Right lobe of liver (tissue), 6 donors: Measurements from ENCODE around the gene CFAP92. TPM values are rescaled to one million over a fixed set of nuclear protein-coding genes. Genes with fewer than 3 reads are reported as not detected.

Experiments
- ATAC-seq, 4 donors: fragments of 200-7000 bp; cut with Tn5 transposase; one replicate each; pipeline ENCODE4 v1.9.1; 2020; ENCODE audit warnings: mild to moderate bottlenecking in 4 of 4, moderate library complexity in 4 of 4
- DNase-seq, 3 donors: peaks; one replicate each; pipeline ENCODE4 v3.0.0-alpha.2; 2020
- H3K27ac ChIP-seq, 3 donors: fragments of 200-600 bp; one replicate each; pipeline ENCODE4 v1.8.0; 2022
- H3K27me3 ChIP-seq, 2 donors: fragments of 200-600 bp; one replicate each; pipeline ENCODE4 v1.8.0; 2022
- H3K36me3 ChIP-seq, 4 donors: fragments of 200-600 bp; sonication (generic) in 1 of 4; one replicate each; pipeline versions ENCODE4 v1.5.1 to v1.8.0; 2017 to 2022; ENCODE audit warnings: control low read depth in 1 of 4
- H3K4me1 ChIP-seq, 4 donors: fragments of 200-600 bp; sonication (generic) in 1 of 4; one replicate each; pipeline versions ENCODE4 v1.5.1 to v1.8.0; 2017 to 2022; ENCODE audit warnings: control low read depth in 1 of 4
- H3K4me3 ChIP-seq, 3 donors: fragments of 200-600 bp; one replicate each; pipeline ENCODE4 v1.8.0; 2022
- H3K9me3 ChIP-seq, 4 donors: fragments of 200-600 bp; sonication (generic) in 1 of 4; one replicate each; pipeline versions ENCODE4 v1.5.1 to v1.8.0; 2017 to 2022; ENCODE audit warnings: control low read depth in 1 of 4
- CTCF ChIP-seq, 4 donors: fragments of 200-600 bp in 3 of 4; fragments of 450-650 bp in 1 of 4; IDR thresholded peaks; one replicate each; pipeline versions ENCODE4 v1.5.1 to v1.8.0; 2016 to 2022; ENCODE audit warnings: antibody characterized with exemption in 4 of 4, mild to moderate bottlenecking in 2 of 4
- POLR2A ChIP-seq: fragments of 450-650 bp; IDR thresholded peaks from one replicate; pipeline ENCODE4 v1.6.1; 2017; ENCODE audit warnings: antibody characterized with exemption, mild to moderate bottlenecking
- whole genome bisulfite sequencing: methylation state at CpG from one replicate; pipeline ENCODE4 v1.1.6; 2018; ENCODE audit warnings: low coverage, low lambda C conversion rate; ENCODE audit not compliant: insufficient coverage; ENCODE audit errors: missing lambda C conversion rate; 5-methylcytosine and 5-hydroxymethylcytosine counted together
- intact Hi-C, 2 donors: fragments of 100-400 bp; cut with DNase I; formaldehyde crosslinking; loops; one replicate each; pipeline versions ENCODE4 v1.11.2 to v1.14.1; 2022
- total RNA-seq, 6 experiments: library from RNA; depleted of rRNA in 2 of 6; stranded (reverse); fragments of >200 nt in 2 of 6; fragmentation: NEBNext Ultra II Directional in 3 of 6; extraction: Animal tissue kit (Norgen Biotek cat#: 25700) in 3 of 6; gene quantifications; one replicate each; pipeline versions ENCODE4 v1.1.0 to v1.2.4, GENCODE V29; 2016 to 2023
- donor health status: DM: no; HTN: yes; CAD: no.
- donor health status: DM: no; HTN: no; CAD: no.
- donor health status: DM: no; HTN: no; CAD: no.
- donor health status: DM: no; HTN: yes; CAD: no.
- donor health status: DM: no; HTN: yes; CAD: no.

The CFAP92 gene
- total RNA-seq, 6 experiments from 2014 or later = 0.05 to 0.21 (median 0.08) TPM; not detected in 2

GRCh38 chr3:129032716-129033115, 38.8 kb upstream of the CFAP92 start:
- Histone ChIP-seq H3K36me3 (no peaks in the 10 kb centered on the region), H3K4me3 (no peak overlapping the region), H3K27ac (no peak overlapping the region), H3K27me3 (no peaks in the 10 kb centered on the region), H3K9me3 (no peaks in the 10 kb centered on the region), H3K4me1 (no peaks in the 10 kb centered on the region)
- no peak for DNase-seq
- 80% methylated on average over 2 of the region's 14 CpGs for WGBS
- intact Hi-C loops = no loop called here
- TF ChIP-seq POLR2A = no peak
- ATAC-seq = no peak

- peaks cover 0 to 3% (median 0%) of the 10 kb centered on the region in 4 donors for H3K4me1 ChIP-seq
- WGBS = 65% methylated on average over 4 of the region's 10 CpGs
- H3K27me3 ChIP-seq = no peaks in the 10 kb centered on the region
- TF ChIP-seq CTCF (IDR thresholded peaks at IDR 0.05) (no peak), POLR2A (no peak)
- H3K4me3 ChIP-seq = no peak overlapping the region
- DNase-seq (no peak), ATAC-seq (no peak)
- no peaks in the 10 kb centered on the region for H3K9me3 ChIP-seq
- no peak overlapping the region for H3K27ac ChIP-seq
- no peaks in the 10 kb centered on the region for H3K36me3 ChIP-seq
- intact Hi-C loops = no loop called here
Observed at GRCh38 chr3:129031476-129032215, 37.8 kb upstream of the CFAP92 start.

GRCh38 chr3:129030611-129031010, 36.7 kb upstream of the CFAP92 start:
- no peak for DNase-seq

GRCh38 chr3:129028866-129029265, 35.0 kb upstream of the CFAP92 start:
- intact Hi-C loops = no loop called here
- peaks cover 0 to 7% (median 0%) of the 10 kb centered on the region in 4 donors for H3K4me1 ChIP-seq
- ATAC-seq = no peak
- H3K9me3 ChIP-seq = no peaks in the 10 kb centered on the region
- DNase-seq = no peak
- 74% methylated on average over 6 of the region's 13 CpGs for WGBS
- H3K27ac ChIP-seq = no peak overlapping the region
- no peaks in the 10 kb centered on the region for H3K27me3 ChIP-seq
- no peaks in the 10 kb centered on the region for H3K36me3 ChIP-seq
- H3K4me3 ChIP-seq = no peak overlapping the region
- no peak for TF ChIP-seq POLR2A
- TF ChIP-seq CTCF (IDR thresholded peaks at IDR 0.05) = no peak

More at GRCh38 chr3:129030611-129031010, 36.7 kb upstream of the CFAP92 start:
- Histone ChIP-seq H3K4me1 (peaks cover 0 to 7% (median 0%) of the 10 kb centered on the region in 4 donors), H3K9me3 (no peaks in the 10 kb centered on the region), H3K27me3 (no peaks in the 10 kb centered on the region), H3K4me3 (no peak overlapping the region), H3K36me3 (no peaks in the 10 kb centered on the region), H3K27ac (no peak overlapping the region)
- WGBS = no CpG with 5 or more reads among the region's 4 CpGs
- TF ChIP-seq CTCF (IDR thresholded peaks at IDR 0.05) (no peak), POLR2A (no peak)
- intact Hi-C loops = no loop called here
- ATAC-seq = no peak

- 79% methylated on average over 7 of the region's 15 CpGs for WGBS
- Histone ChIP-seq H3K4me1 (peaks cover 0 to 7% (median 0%) of the 10 kb centered on the region in 4 donors), H3K36me3 (no peaks in the 10 kb centered on the region), H3K9me3 (no peaks in the 10 kb centered on the region), H3K27ac (peak overlapping the region in 2 of 3 donors; percentile 27 to 40), H3K27me3 (no peaks in the 10 kb centered on the region), H3K4me3 (peak overlapping the region; percentile 35 to 44 (median 41))
- no peak for ATAC-seq
- DNase-seq = no peak
- intact Hi-C loops = no loop called here
- TF ChIP-seq POLR2A = no peak
- TF ChIP-seq CTCF (IDR thresholded peaks at IDR 0.05) = no peak
Observed at GRCh38 chr3:129027544-129027880, 33.6 kb upstream of the CFAP92 start.
